Measurements from ENCODE around the gene TTC17. TPM values are rescaled to one million over a fixed set of nuclear protein-coding genes. Genes with fewer than 3 reads are reported as not detected.
A peak's percentile ranks its signal among the peaks of the same experiment; 100 is the strongest.
"Not testable (repeated sequence)": the region's sequence is repeated elsewhere in the genome, so short reads cannot be mapped to it uniquely, and the experiment has no call there.

Gene TTC17
- total RNA-seq, 1 donor from 2014 or later, result 79.8 TPM

GRCh38 chr11:43327987-43328386, 30.7 kb upstream of the TTC17 start:
- no peak overlapping the region for H3K4me3 Mint-ChIP-seq (ENCODE audit: unreplicated experiment)
- no peaks in the 10 kb centered on the region for H3K27me3 Mint-ChIP-seq (ENCODE audit: unreplicated experiment)
- no peaks in the 10 kb centered on the region for H3K4me1 Mint-ChIP-seq (ENCODE audit: unreplicated experiment)
- no peaks in the 10 kb centered on the region for H3K9me3 Mint-ChIP-seq (ENCODE audit: unreplicated experiment)
- peaks cover 30% of the 10 kb centered on the region for H3K36me3 Mint-ChIP-seq (ENCODE audit: low read depth, unreplicated experiment)
- no peak for TF ChIP-seq CTCF (IDR thresholded peaks at IDR 0.05; ENCODE audit: unreplicated experiment)
- no peak for DNase-seq (ENCODE audit: low spot score)
- no peak overlapping the region for H3K27ac Mint-ChIP-seq (ENCODE audit: unreplicated experiment)

- H3K9me3 Mint-ChIP-seq (ENCODE audit: unreplicated experiment), result no peaks in the 10 kb centered on the region
- no peak for DNase-seq (ENCODE audit: low spot score)
- H3K4me3 Mint-ChIP-seq (ENCODE audit: unreplicated experiment), result no peak overlapping the region
- TF ChIP-seq CTCF (IDR thresholded peaks at IDR 0.05; ENCODE audit: unreplicated experiment), result no peak
- H3K27me3 Mint-ChIP-seq (ENCODE audit: unreplicated experiment), result no peaks in the 10 kb centered on the region
- peaks cover 26% of the 10 kb centered on the region for H3K36me3 Mint-ChIP-seq (ENCODE audit: low read depth, unreplicated experiment)
- H3K4me1 Mint-ChIP-seq (ENCODE audit: unreplicated experiment), result no peaks in the 10 kb centered on the region
- H3K27ac Mint-ChIP-seq (ENCODE audit: unreplicated experiment), result no peak overlapping the region
These were observed 30.2 kb upstream of the TTC17 start for GRCh38 chr11:43328482-43328881.

DNA sequence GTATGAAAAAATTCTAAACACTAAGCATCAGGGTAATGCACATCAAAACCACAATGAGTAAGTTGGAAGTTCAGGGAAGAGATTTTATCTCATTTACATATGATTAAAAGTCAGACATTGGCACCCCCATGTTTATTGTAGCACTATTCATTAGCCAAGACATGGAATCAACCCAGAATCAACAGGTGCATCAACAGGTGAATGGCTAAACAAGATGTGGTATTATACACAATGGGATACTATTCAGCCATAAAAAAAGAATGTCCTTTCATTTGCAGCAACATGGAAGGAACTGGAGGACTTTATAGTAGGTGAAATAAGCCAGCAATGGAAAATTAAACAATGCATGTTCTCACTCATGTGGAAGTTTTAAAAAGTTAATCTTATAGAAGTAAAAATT, 17.6 kb upstream of the TTC17 start:
- Mint-ChIP-seq H3K9me3 (ENCODE audit: unreplicated experiment) (no peaks in the 10 kb centered on the region), H3K4me1 (ENCODE audit: unreplicated experiment) (no peaks in the 10 kb centered on the region), H3K36me3 (ENCODE audit: low read depth, unreplicated experiment) (peaks cover 12% of the 10 kb centered on the region), H3K27me3 (ENCODE audit: unreplicated experiment) (no peaks in the 10 kb centered on the region), H3K4me3 (ENCODE audit: unreplicated experiment) (no peak overlapping the region), H3K27ac (ENCODE audit: unreplicated experiment) (no peak overlapping the region)
- no peak for DNase-seq (ENCODE audit: low spot score)
- TF ChIP-seq CTCF (IDR thresholded peaks at IDR 0.05; ENCODE audit: unreplicated experiment), result no peak

DNA sequence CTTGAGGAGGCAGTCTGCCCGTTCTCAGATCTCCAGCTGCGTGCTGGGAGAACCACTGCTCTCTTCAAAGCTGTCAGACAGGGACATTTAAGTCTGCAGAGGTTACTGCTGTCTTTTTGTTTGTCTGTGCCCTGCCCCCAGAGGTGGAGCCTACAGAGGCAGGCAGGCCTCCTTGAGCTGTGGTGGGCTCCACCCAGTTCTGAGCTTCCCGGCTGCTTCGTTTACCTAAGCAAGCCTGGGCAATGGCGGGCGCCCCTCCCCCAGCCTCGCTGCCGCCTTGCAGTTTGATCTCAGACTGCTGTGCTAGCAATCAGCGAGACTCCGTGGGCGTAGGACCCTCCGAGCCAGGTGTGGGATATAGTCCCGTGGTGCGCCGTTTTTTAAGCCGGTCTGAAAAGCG, 7.3 kb upstream of the TTC17 start:
- not testable (repeated sequence) for H3K27me3 Mint-ChIP-seq (ENCODE audit: unreplicated experiment); H3K36me3 Mint-ChIP-seq (ENCODE audit: low read depth, unreplicated experiment); H3K9me3 Mint-ChIP-seq (ENCODE audit: unreplicated experiment); H3K4me3 Mint-ChIP-seq (ENCODE audit: unreplicated experiment); H3K4me1 Mint-ChIP-seq (ENCODE audit: unreplicated experiment); H3K27ac Mint-ChIP-seq (ENCODE audit: unreplicated experiment)
- DNase-seq (ENCODE audit: low spot score), result peak; percentile 8

DNA sequence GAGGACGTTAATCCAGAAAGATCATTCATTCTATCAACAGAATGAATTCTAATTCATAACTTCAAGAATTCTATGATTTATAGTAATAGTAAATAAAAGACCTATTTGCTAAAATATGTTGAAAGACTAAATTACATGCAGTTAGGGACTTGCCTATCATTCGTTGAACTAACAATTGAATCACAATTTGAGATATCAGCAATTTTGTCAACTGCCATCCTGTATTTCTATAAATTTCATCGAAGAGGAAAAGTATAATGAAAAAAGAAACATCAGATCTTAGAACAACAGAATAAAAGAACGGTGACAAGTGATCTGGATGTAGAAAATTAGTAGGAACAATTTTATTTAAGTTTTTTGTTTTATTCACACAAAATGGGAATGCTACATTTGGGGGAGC, 4.4 kb upstream of the TTC17 start:
- no peak for DNase-seq (ENCODE audit: low spot score)
- H3K27me3 Mint-ChIP-seq (ENCODE audit: unreplicated experiment), result peaks cover 7% of the 10 kb centered on the region
- H3K4me1 Mint-ChIP-seq (ENCODE audit: unreplicated experiment), result peaks cover 7% of the 10 kb centered on the region
- no peak for TF ChIP-seq CTCF (IDR thresholded peaks at IDR 0.05; ENCODE audit: unreplicated experiment)
- peaks cover 8% of the 10 kb centered on the region for H3K36me3 Mint-ChIP-seq (ENCODE audit: low read depth, unreplicated experiment)
- H3K9me3 Mint-ChIP-seq (ENCODE audit: unreplicated experiment), result no peaks in the 10 kb centered on the region
- H3K27ac Mint-ChIP-seq (ENCODE audit: unreplicated experiment), result no peak overlapping the region
- no peak overlapping the region for H3K4me3 Mint-ChIP-seq (ENCODE audit: unreplicated experiment)

GRCh38 chr11:43356336-43356735, 2.4 kb upstream of the TTC17 start:
- no peaks in the 10 kb centered on the region for H3K9me3 Mint-ChIP-seq (ENCODE audit: unreplicated experiment)
- no peak for TF ChIP-seq CTCF (IDR thresholded peaks at IDR 0.05; ENCODE audit: unreplicated experiment)
- H3K4me3 Mint-ChIP-seq (ENCODE audit: unreplicated experiment), result no peak overlapping the region
- H3K27ac Mint-ChIP-seq (ENCODE audit: unreplicated experiment), result no peak overlapping the region
- H3K36me3 Mint-ChIP-seq (ENCODE audit: low read depth, unreplicated experiment), result peaks cover 14% of the 10 kb centered on the region
- peaks cover 14% of the 10 kb centered on the region for H3K27me3 Mint-ChIP-seq (ENCODE audit: unreplicated experiment)
- peaks cover 22% of the 10 kb centered on the region for H3K4me1 Mint-ChIP-seq (ENCODE audit: unreplicated experiment)
- no peak for DNase-seq (ENCODE audit: low spot score)

All from endothelial cell (in vitro differentiated cells).